ENCODE results near the gene KMT2C. TPM values are rescaled to one million over a fixed set of nuclear protein-coding genes. Genes with fewer than 3 reads are reported as not detected.

KMT2C gene
- total and polyA plus RNA-seq, 10 of the 15 experiments (the other 5 are each of a cell fraction or from before 2014, with no cell fraction given), result 3.3 to 45.2 (median 19.2) TPM

GRCh38 chr7:152313831-152314604 lies 121.8 kb downstream of the KMT2C start (continued):
- no peak for TF ChIP-seq CTCF (IDR thresholded peaks at IDR 0.05 in 2 of 3, conservative IDR thresholded peaks at IDR 0.05 in 1 of 3; ENCODE audit: control insufficient read depth in 2 of 3, extremely low read depth in 1 of 3, insufficient read depth in 1 of 3, low read depth in 3 of 3, low read length in 3 of 3)
- no peak for TF ChIP-seq ZBTB11 (CRISPR knock-in tag; IDR thresholded peaks at IDR 0.05)

GRCh38 chr7:152313217-152313616 lies 122.6 kb downstream of the KMT2C start:
- DNase-seq (ENCODE audit: low read depth, low spot score), result no peak
- H3K4me3 ChIP-seq, result no peak overlapping the region
- H3K4me2 ChIP-seq (ENCODE audit: control insufficient read depth, insufficient read depth), result no peak overlapping the region
- H3K27me3 ChIP-seq (replicated peaks in 1 of 2; ENCODE audit: control insufficient read depth in 2 of 2, insufficient read depth in 2 of 2, low read length in 1 of 2), result no peaks in the 10 kb centered on the region
- no peak for ATAC-seq
- H3K4me1 ChIP-seq (ENCODE audit: control insufficient read depth, insufficient read depth, low read length), result peaks cover 12% of the 10 kb centered on the region; the same call in 1 of the 2 replicates
- ChIA-PET SMC1A (ENCODE audit: uncharacterized antibody, unreplicated experiment) (interaction anchor here (0.9 to 7.6 kb wide), 7 partner anchors 22 to 394 kb away, joined by 3 to 64 read pairs (median 5); no protein-coding TSS in a partner anchor), POLR2A (interaction anchor here (1.1 to 1.4 kb wide), 2 partner anchors 23 to 154 kb away, joined by 3 to 4 read pairs; no protein-coding TSS in a partner anchor), RAD21 (ENCODE audit: unreplicated experiment) (interaction anchor here (0.6 to 5.4 kb wide), 9 partner anchors 17 to 394 kb away, joined by 3 to 35 read pairs (median 4); no protein-coding TSS in a partner anchor), CTCF (interaction anchor here (1.3 to 6.4 kb wide), 3 partner anchors 12 to 28 kb away, joined by 3 to 41 read pairs (median 5); no protein-coding TSS in a partner anchor)
- H2AFZ ChIP-seq (ENCODE audit: control insufficient read depth, low read depth, low read length), result no peak overlapping the region
- peaks cover 7% of the 10 kb centered on the region for H3K79me2 ChIP-seq (ENCODE audit: control insufficient read depth, insufficient read depth, low read length)
- in situ Hi-C loops (cut with MboI), result no loop called here
- H4K20me1 ChIP-seq (ENCODE audit: control insufficient read depth, insufficient read depth), result no peaks in the 10 kb centered on the region
- peaks cover 2 to 20% of the 10 kb centered on the region in 2 experiments; a peak in 3 of 4 replicates for H3K36me3 ChIP-seq (ENCODE audit: control insufficient read depth in 2 of 2, insufficient read depth in 2 of 2, low read length in 1 of 2)
- BruUV-seq (replicated peaks), result no TSS peak
- no peak overlapping the region for H3K9ac ChIP-seq (ENCODE audit: control insufficient read depth, insufficient read depth, low read length)
- TF ChIP-seq SREBF1 (IDR thresholded peaks at IDR 0.05; ENCODE audit: low read length) (no peak), TARDBP (IDR thresholded peaks at IDR 0.05; ENCODE audit: borderline replicate concordance) (no peak), CREB1 (IDR thresholded peaks at IDR 0.05; ENCODE audit: low read depth) (no peak), RUNX3 (IDR thresholded peaks at IDR 0.05; ENCODE audit: low read length) (no peak), CUX1 (IDR thresholded peaks at IDR 0.05; ENCODE audit: insufficient replicate concordance, low read depth, low read length) (no peak), NFIC (IDR thresholded peaks at IDR 0.05; ENCODE audit: low read depth, low read length) (no peak), SMC3 (IDR thresholded peaks at IDR 0.05; ENCODE audit: borderline replicate concordance, low read length) (no peak)
- FAIRE-seq, result no peak
- no peaks in the 10 kb centered on the region; the same call in 2 of the 3 replicates for H3K9me3 ChIP-seq (replicated peaks; ENCODE audit: control insufficient read depth, insufficient read depth, low read length)
- no peak overlapping the region for H3K27ac ChIP-seq (ENCODE audit: control insufficient read depth, insufficient read depth)
- intact Hi-C loops (cut with micrococcal nuclease; ENCODE audit: unreplicated experiment), result no loop called here

Measured in GM12878 (cell line).